Kidney epithelial cell (primary cell): ENCODE data around the gene GATA2. TPM values are rescaled to one million over a fixed set of nuclear protein-coding genes. Genes with fewer than 3 reads are reported as not detected.

Source experiments
- DNase-seq: peaks from one replicate; pipeline ENCODE4 v3.0.0-alpha.2; 2010; ENCODE audit warnings: low read depth
- H3K27me3 ChIP-seq: 2 replicates; pipeline ENCODE4 v1.6.0; 2011; ENCODE audit warnings: low read length; ENCODE audit not compliant: control insufficient read depth, insufficient read depth
- H3K36me3 ChIP-seq: 2 replicates; pipeline ENCODE4 v1.5.1; 2011; ENCODE audit warnings: low read length; ENCODE audit not compliant: control insufficient read depth, insufficient read depth
- H3K4me3 ChIP-seq: 2 replicates; pipeline ENCODE4 v1.5.1; 2011; ENCODE audit warnings: low read depth, mild to moderate bottlenecking, control low read depth, low read length
- CTCF ChIP-seq: IDR thresholded peaks from 2 replicates; pipeline ENCODE4 v1.5.1; 2011; ENCODE audit warnings: mild to moderate bottlenecking, moderate library complexity, low read length, control low read depth, inconsistent platforms; ENCODE audit not compliant: insufficient read depth, poor library complexity, severe bottlenecking
- total RNA-seq: library from RNA; depleted of rRNA; stranded (reverse); fragments of >200 nt; gene quantifications from 2 replicates; pipeline ENCODE4 v1.2.3, GENCODE V29; 2015

The GATA2 gene
- total RNA-seq, 1 donor from 2014 or later = 5.6 TPM

- Histone ChIP-seq H3K36me3 (no peaks in the 10 kb centered on the region), H3K4me3 (no peak overlapping the region), H3K27me3 (peaks cover 21% of the 10 kb centered on the region)
- no peak for TF ChIP-seq CTCF
- DNase-seq = no peak
Observed at GRCh38 chr3:128462341-128462910, 30.6 kb downstream of the GATA2 start.

- DNase-seq = no peak
- no peaks in the 10 kb centered on the region for H3K36me3 ChIP-seq
- TF ChIP-seq CTCF = no peak
- H3K4me3 ChIP-seq = no peak overlapping the region
- peaks cover 27% of the 10 kb centered on the region for H3K27me3 ChIP-seq
Observed at GRCh38 chr3:128461731-128462130, 31.3 kb downstream of the GATA2 start.

- H3K4me3 ChIP-seq = no peak overlapping the region
- no peak for DNase-seq
- no peaks in the 10 kb centered on the region for H3K36me3 ChIP-seq
- peaks cover 34% of the 10 kb centered on the region for H3K27me3 ChIP-seq
- TF ChIP-seq CTCF = no peak
Observed at GRCh38 chr3:128459461-128459820, 33.6 kb downstream of the GATA2 start.

GRCh38 chr3:128458746-128459460 lies 34.1 kb downstream of the GATA2 start:
- Histone ChIP-seq H3K36me3 (no peaks in the 10 kb centered on the region), H3K4me3 (no peak overlapping the region), H3K27me3 (peaks cover 36% of the 10 kb centered on the region)
- no peak for TF ChIP-seq CTCF
- DNase-seq = no peak

- no peaks in the 10 kb centered on the region for H3K36me3 ChIP-seq
- no peak for TF ChIP-seq CTCF
- peaks cover 36% of the 10 kb centered on the region for H3K27me3 ChIP-seq
- no peak for DNase-seq
- H3K4me3 ChIP-seq = no peak overlapping the region
Observed at GRCh38 chr3:128457937-128458336, 35.1 kb downstream of the GATA2 start.
